HFFc6 (cell line): Measurements from ENCODE around the gene KLF3. TPM values are rescaled to one million over a fixed set of nuclear protein-coding genes. Genes with fewer than 3 reads are reported as not detected.

Experiments
- DNase-seq: peaks from one replicate; pipeline ENCODE4 v3.0.0-alpha.2; 2018
- H3K27ac Mint-ChIP-seq: 2 replicates; pipeline ENCODE4 v1.8.0; 2020; ENCODE audit warnings: mild to moderate bottlenecking, mixed read lengths
- H3K27me3 Mint-ChIP-seq: 2 replicates; pipeline ENCODE4 v1.8.0; 2021; ENCODE audit warnings: mild to moderate bottlenecking, moderate library complexity, mixed read lengths; ENCODE audit not compliant: insufficient read depth
- H3K36me3 Mint-ChIP-seq: 2 replicates; pipeline ENCODE4 v1.8.0; 2021; ENCODE audit warnings: low read depth, mixed read lengths
- H3K4me1 Mint-ChIP-seq: 2 replicates; pipeline ENCODE4 v1.8.0; 2020; ENCODE audit warnings: low read depth, mixed read lengths
- H3K4me3 Mint-ChIP-seq: 2 replicates; pipeline ENCODE4 v1.8.0; 2020; ENCODE audit warnings: mild to moderate bottlenecking, moderate library complexity, mixed read lengths
- H3K9me3 Mint-ChIP-seq: 2 replicates; pipeline ENCODE4 v1.8.0; 2020; ENCODE audit warnings: mild to moderate bottlenecking, mixed read lengths
- total RNA-seq, 6 experiments: library from RNA; stranded (reverse); fragmentation: NEBNext Ultra II Directional; extraction: Animal tissue kit (Norgen Biotek cat#: 25700); gene quantifications; 2 replicates in 1 of 6; 3 replicates in 5 of 6; pipeline ENCODE4 v1.2.3, GENCODE V29; 2021
- TF ChIP-seq, protein P1 (sequence below): fragments of 200-600 bp; sonication (generic); IDR thresholded peaks from 2 replicates; pipeline ENCODE4 v1.5.0; 2021; ENCODE audit warnings: antibody characterized with exemption, mild to moderate bottlenecking

Gene KLF3
- total RNA-seq, 6 experiments from 2014 or later, result 10.7 to 17.1 (median 14.0) TPM

DNA sequence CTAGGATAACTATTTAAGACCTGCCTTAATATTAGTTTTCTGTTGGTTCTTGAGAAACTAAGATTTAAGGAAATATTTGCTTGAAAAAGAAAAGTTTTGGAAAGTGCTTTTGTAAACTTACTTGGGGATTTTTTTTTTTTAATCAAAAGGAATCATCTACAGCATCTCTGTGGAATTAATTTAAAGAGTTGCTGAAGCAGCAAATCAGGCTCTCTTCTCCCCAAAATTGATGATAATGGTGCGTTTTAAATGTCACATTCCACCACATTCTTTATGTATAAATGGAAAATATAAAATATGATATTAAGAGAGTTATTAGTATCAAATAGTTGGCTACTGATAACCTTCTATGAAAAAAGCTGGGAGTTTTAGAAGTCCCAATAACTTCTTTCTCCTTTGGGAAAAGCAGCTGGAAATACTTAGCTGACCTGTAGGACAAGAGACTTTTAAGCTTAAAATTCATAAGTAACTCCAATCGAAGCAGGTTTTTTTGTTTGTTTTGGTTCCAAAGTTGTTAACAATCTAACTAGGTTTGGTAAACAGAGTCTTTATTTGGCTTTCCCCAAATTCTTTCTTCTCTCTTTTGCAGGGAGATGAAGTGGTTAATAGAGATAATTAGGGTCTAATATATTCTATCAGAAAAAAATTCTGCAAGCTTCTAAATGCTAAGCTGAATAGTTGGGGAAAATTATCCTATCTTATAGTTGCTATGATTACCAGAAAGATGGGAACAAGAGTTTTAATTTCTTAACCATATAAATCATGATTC is 4.4 kb downstream of the KLF3 start:
- TF ChIP-seq, protein P1, sequence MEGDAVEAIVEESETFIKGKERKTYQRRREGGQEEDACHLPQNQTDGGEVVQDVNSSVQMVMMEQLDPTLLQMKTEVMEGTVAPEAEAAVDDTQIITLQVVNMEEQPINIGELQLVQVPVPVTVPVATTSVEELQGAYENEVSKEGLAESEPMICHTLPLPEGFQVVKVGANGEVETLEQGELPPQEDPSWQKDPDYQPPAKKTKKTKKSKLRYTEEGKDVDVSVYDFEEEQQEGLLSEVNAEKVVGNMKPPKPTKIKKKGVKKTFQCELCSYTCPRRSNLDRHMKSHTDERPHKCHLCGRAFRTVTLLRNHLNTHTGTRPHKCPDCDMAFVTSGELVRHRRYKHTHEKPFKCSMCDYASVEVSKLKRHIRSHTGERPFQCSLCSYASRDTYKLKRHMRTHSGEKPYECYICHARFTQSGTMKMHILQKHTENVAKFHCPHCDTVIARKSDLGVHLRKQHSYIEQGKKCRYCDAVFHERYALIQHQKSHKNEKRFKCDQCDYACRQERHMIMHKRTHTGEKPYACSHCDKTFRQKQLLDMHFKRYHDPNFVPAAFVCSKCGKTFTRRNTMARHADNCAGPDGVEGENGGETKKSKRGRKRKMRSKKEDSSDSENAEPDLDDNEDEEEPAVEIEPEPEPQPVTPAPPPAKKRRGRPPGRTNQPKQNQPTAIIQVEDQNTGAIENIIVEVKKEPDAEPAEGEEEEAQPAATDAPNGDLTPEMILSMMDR, result no peak
- Mint-ChIP-seq H3K36me3 (no peaks in the 10 kb centered on the region), H3K27me3 (no peaks in the 10 kb centered on the region; the same call in 1 of the 2 replicates), H3K9me3 (no peaks in the 10 kb centered on the region), H3K27ac (peak overlapping the region; percentile 98), H3K4me3 (peak overlapping the region; percentile 45), H3K4me1 (peaks cover 78% of the 10 kb centered on the region)
- DNase-seq, result no peak

DNA sequence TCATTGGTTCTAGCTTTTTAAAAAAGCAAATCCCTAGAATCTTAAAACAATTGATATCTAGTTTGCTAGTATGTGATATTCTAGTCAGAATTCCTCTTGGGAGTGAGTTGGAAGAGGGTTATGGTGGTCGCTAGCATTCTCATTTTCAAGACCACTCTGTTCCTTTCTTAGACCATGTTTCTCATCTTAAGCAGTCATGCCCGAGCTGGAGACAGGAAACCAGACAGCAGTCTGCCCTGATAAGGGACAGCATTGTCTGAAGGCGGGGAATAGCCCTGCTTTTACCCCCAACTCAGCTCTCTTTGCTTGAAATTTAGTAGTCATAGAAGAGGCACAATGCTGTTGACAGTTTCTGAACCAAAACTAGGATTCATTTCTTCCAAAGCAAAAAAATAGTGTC is 5.2 kb downstream of the KLF3 start:
- Mint-ChIP-seq H3K27ac (peak overlapping the region; percentile 62), H3K9me3 (no peaks in the 10 kb centered on the region), H3K4me1 (peaks cover 86% of the 10 kb centered on the region), H3K27me3 (no peaks in the 10 kb centered on the region; the same call in 1 of the 2 replicates), H3K36me3 (no peaks in the 10 kb centered on the region), H3K4me3 (no peak overlapping the region)
- TF ChIP-seq, protein P1, result no peak
- DNase-seq, result no peak

DNA sequence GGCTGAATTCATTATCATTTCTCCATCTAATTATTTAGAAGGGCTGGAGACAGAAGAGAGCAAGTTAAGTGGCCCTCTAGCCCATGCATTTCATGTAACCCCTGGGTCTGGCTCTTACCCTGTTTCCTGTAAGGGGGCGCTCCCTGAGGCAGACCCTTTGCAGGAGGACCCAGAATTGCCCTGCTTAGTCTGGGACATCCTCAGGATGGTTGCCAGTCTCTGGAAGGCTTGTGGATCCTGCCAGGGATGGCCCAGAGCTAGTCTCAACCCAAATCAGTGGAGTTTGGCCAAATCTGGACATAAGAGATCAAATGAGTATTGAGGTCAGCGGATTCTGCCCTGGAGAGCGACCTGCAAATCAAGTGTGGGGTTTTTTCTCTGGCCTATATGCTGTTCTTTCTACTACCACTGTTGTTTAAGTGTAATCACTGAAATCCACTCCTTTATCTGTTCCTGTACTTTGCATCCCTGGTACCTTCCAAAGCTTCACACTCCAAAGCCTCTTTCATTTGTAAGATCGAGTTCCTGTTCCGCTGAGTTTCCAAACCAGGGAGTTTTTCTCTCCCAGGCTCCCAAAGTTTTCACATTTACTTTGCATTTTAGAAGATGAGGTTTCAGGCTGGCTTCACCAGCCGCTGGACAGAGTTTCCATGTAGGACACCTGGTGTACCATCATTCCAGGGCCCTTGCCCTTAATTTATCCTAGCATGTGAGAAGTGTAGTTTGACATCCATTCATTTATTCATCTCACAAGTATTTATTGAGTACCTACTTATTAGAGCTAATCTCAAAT is 6.3 kb downstream of the KLF3 start:
- no peak for DNase-seq
- H3K9me3 Mint-ChIP-seq, result no peaks in the 10 kb centered on the region
- no peak overlapping the region for H3K4me3 Mint-ChIP-seq
- TF ChIP-seq, protein P1, result no peak
- no peaks in the 10 kb centered on the region; the same call in 1 of the 2 replicates for H3K27me3 Mint-ChIP-seq
- no peak overlapping the region for H3K27ac Mint-ChIP-seq
- H3K4me1 Mint-ChIP-seq, result peaks cover 93% of the 10 kb centered on the region
- H3K36me3 Mint-ChIP-seq, result no peaks in the 10 kb centered on the region

DNA sequence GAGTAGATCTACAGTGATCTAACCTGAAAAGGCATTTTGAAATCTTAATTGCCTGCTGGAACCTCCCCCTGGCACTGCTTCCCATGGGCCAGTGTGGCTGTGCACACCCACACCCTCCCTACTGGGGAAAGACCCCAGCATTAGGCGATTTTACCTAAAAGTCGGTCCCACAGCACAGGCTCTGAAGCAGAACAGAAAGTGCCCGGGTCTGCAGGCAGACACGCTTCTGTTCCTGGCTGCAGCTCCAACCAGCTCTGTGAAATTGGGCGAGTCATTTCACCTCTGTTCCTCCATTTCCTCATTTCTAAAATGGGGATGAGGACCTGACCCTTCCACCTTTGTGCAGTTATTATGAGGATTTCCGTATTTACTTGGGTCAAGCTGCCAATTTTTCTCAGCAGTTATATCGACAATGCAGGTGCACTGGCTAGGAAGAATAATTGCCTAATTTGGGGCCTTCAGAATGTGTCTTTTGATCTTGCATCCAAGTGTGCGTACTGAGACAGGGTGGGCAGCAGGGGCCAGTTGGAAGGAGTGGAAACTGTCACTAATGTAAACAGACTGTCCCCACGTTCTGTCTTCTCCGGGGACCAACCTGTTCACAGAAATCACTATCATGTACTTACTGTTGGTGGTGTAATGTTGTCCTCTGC is 7.1 kb downstream of the KLF3 start:
- TF ChIP-seq, protein P1, result no peak
- Mint-ChIP-seq H3K4me1 (peaks cover 93% of the 10 kb centered on the region), H3K27ac (no peak overlapping the region; the same call in 1 of the 2 replicates), H3K4me3 (no peak overlapping the region), H3K36me3 (no peaks in the 10 kb centered on the region), H3K27me3 (peaks cover 4% of the 10 kb centered on the region; the same call in 1 of the 2 replicates), H3K9me3 (no peaks in the 10 kb centered on the region)
- DNase-seq, result no peak

GRCh38 chr4:38671592-38671940 is 7.6 kb downstream of the KLF3 start:
- H3K4me3 Mint-ChIP-seq, result no peak overlapping the region
- TF ChIP-seq, protein P1, result no peak

More at GRCh38 chr4:38671592-38671940, 7.6 kb downstream of the KLF3 start:
- Mint-ChIP-seq H3K36me3 (no peaks in the 10 kb centered on the region), H3K4me1 (peaks cover 93% of the 10 kb centered on the region), H3K9me3 (no peaks in the 10 kb centered on the region), H3K27ac (peak overlapping the region; percentile 77; the same call in 1 of the 2 replicates), H3K27me3 (peaks cover 6% of the 10 kb centered on the region; the same call in 1 of the 2 replicates)
- no peak for DNase-seq
